Adrenal gland (tissue), 12 donors: ENCODE results near the gene PCED1A. TPM values are rescaled to one million over a fixed set of nuclear protein-coding genes. Genes with fewer than 3 reads are reported as not detected.
"Not testable (repeated sequence)": the region's sequence is repeated elsewhere in the genome, so short reads cannot be mapped to it uniquely, and the experiment has no call there.

Experiments
- DNase-seq, 7 donors: peaks; one replicate each; pipeline ENCODE4 v3.0.0-alpha.2; 2019 to 2020
- H3K27ac ChIP-seq, 5 donors: fragments of 200-600 bp; sonication (generic) in 4 of 5; 1 replicate in 3 of 5; 2 replicates in 2 of 5; pipeline versions ENCODE4 v1.5.1 to v1.8.0; 2016 to 2020; ENCODE audit warnings: mild to moderate bottlenecking in 1 of 5
- H3K27me3 ChIP-seq: fragments of 200-600 bp; 2 replicates; pipeline ENCODE4 v1.8.0; 2021
- H3K36me3 ChIP-seq, 2 donors: fragments of 200-600 bp; replicated peaks in 1 of 2; 1 replicate in 1 of 2; 2 replicates in 1 of 2; pipeline versions ENCODE4 v1.5.1 to v1.8.0; 2018 to 2022
- H3K4me1 ChIP-seq, 2 donors: fragments of 200-600 bp; replicated peaks in 1 of 2; 1 replicate in 1 of 2; 2 replicates in 1 of 2; pipeline versions ENCODE4 v1.5.1 to v1.8.0; 2018 to 2021
- H3K4me3 ChIP-seq, 4 donors: fragments of 200-600 bp; sonication (generic) in 3 of 4; one replicate each; pipeline ENCODE4 v1.5.1; 2016 to 2018
- H3K9me3 ChIP-seq, 3 donors: fragments of 200-600 bp; sonication (generic) in 1 of 3; replicated peaks in 1 of 3; 1 replicate in 2 of 3; 2 replicates in 1 of 3; pipeline versions ENCODE4 v1.5.1 to v1.8.0; 2016 to 2021
- POLR2A ChIP-seq, 2 donors: fragments of 450-650 bp; IDR thresholded peaks; one replicate each; pipeline ENCODE4 v1.6.1; 2017; ENCODE audit warnings: antibody characterized with exemption in 2 of 2, mild to moderate bottlenecking in 2 of 2, moderate library complexity in 1 of 2
- WGBS, 4 donors: extraction: QIAGEN DNeasy Blood & Tissue Kit in 2 of 4; methylation state at CpG; one replicate each; pipeline versions ENCODE4 v1.1.5 to v1.1.7; 2013 to 2017; 5-methylcytosine and 5-hydroxymethylcytosine counted together
- intact Hi-C, 2 donors: fragments of 100-400 bp; cut with DNase I; formaldehyde crosslinking; loops; one replicate each; pipeline versions ENCODE4 v1.14.1 to v1.15.0; 2022 to 2023
- polyA plus RNA-seq, 3 donors: library from polyadenylated mRNA; stranded (reverse); fragments of 200-250 nt in 2 of 3; fragments of 350-450 nt in 1 of 3; fragmentation: Illumina TruSeq in 1 of 3; extraction: RNeasy Lipid Tissue Mini Kit (QIAGEN cat#74804) in 1 of 3; gene quantifications; one replicate each; pipeline ENCODE4 v1.2.3, GENCODE V29; 2013 to 2014
- total RNA-seq, 9 donors: library from RNA; depleted of rRNA in 4 of 9; stranded (reverse); fragments of >200 nt in 4 of 9; fragments of 120-200 nt in 1 of 9; fragmentation: NEBNext Ultra II Directional in 1 of 9; extraction: Animal tissue kit (Norgen Biotek cat#: 25700) in 1 of 9; gene quantifications; one replicate each; pipeline versions ENCODE4 v1.1.0 to v1.2.4, GENCODE V29; 2013 to 2023
- TF ChIP-seq, protein P1 (sequence below), 6 experiments: fragments of 450-650 bp in 4 of 6; fragments of 200-600 bp in 2 of 6; sonication (generic) in 1 of 6; IDR thresholded peaks; 1 replicate in 5 of 6; 2 replicates in 1 of 6; pipeline versions ENCODE4 v1.5.1 to v1.8.0; 2016 to 2021; ENCODE audit warnings: antibody characterized with exemption in 6 of 6, mild to moderate bottlenecking in 2 of 6, moderate library complexity in 1 of 6
- donor health status: healthy with polysubstance abuse.
- donor health status: Bipolar disorder and iron deficiency.
- donor health status: DM: yes; HTN: yes; CAD: no.
- donor health status: DM: no; HTN: no; CAD: no.
- donor health status: DM: no; HTN: no; CAD: no.
- donor health status: DM: yes; HTN: yes; CAD: no.

Gene PCED1A
- total and polyA plus RNA-seq, 12 donors, result 9.6 to 244 (median 46.3) TPM

DNA sequence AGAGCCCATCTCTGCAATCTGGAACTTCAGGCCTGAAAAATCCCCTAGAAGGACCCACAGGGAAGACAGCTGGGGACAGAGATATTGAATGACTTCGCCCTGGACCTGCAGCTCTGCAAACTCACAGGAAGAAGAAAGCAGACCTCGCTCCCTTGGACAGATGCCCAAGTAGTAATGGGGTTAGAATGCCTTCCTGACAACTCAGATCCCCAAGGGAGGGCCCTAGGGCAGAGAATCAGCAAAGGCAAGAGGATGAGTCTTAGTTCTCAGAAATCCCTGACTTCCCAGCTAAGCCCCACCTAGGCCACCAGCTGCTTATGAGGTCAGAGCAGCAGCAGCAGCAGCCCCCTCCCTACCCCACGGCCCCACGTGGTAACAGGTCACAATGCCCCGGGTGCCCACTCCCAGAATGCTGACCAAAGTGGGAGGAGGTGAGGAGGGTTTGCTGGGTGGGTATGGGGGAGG is 25.8 kb downstream of the PCED1A start, which contains the start of gene C20orf141:
C20orf141 (plus strand) TSS at position 401 of the 465 bp plus-strand sequence. CDS start 198 bp downstream, outside the sequence.
- Histone ChIP-seq H3K4me3 (no peak within 1 kb of the TSS), H3K27ac (peak within 1 kb of the TSS in 2 of 5 donors; percentile 44 to 75), H3K9me3 (no peaks in the 10 kb centered on the region), H3K4me1 (peaks cover 0 to 4% of the 10 kb centered on the region in 2 donors), H3K27me3 (no peaks in the 10 kb centered on the region), H3K36me3 (no peaks in the 10 kb centered on the region)
- intact Hi-C loops, result no loop called here
- WGBS, 4 donors, result 39 to 57% (median 42%) methylated on average over 2 to 5 of the region's 5 CpGs
- TF ChIP-seq, protein P1, sequence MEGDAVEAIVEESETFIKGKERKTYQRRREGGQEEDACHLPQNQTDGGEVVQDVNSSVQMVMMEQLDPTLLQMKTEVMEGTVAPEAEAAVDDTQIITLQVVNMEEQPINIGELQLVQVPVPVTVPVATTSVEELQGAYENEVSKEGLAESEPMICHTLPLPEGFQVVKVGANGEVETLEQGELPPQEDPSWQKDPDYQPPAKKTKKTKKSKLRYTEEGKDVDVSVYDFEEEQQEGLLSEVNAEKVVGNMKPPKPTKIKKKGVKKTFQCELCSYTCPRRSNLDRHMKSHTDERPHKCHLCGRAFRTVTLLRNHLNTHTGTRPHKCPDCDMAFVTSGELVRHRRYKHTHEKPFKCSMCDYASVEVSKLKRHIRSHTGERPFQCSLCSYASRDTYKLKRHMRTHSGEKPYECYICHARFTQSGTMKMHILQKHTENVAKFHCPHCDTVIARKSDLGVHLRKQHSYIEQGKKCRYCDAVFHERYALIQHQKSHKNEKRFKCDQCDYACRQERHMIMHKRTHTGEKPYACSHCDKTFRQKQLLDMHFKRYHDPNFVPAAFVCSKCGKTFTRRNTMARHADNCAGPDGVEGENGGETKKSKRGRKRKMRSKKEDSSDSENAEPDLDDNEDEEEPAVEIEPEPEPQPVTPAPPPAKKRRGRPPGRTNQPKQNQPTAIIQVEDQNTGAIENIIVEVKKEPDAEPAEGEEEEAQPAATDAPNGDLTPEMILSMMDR (IDR thresholded peaks at IDR 0.05), result no peak
- TF ChIP-seq POLR2A (IDR thresholded peaks at IDR 0.05), result no peak
- DNase-seq, result peak in 6 of 7 donors; percentile 43 to 77 (median 60)

DNA sequence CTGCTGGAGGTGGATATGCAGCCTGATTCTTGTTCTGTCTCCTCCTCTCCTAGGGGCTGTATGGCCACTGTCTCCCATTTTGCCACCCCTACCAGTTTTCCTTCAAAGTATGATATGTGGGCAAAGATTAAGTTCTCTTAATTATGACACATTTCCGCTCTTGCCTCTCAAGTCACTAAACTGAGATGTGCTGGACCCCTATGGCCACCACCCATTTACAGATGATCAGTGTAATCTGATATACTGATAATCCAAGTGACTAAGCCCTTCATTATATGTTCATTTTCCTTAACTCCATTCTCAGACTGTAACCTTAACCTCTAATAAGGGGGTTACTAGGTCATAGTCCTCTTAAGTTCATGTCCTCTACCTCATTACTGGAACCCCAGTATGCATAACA is 26.4 kb downstream of the PCED1A start:
- Histone ChIP-seq H3K9me3 (no peaks in the 10 kb centered on the region), H3K4me1 (peaks cover 0 to 4% of the 10 kb centered on the region in 2 donors), H3K4me3 (no peak overlapping the region), H3K27ac (peak overlapping the region in 1 of 5 donors; percentile 75), H3K36me3 (no peaks in the 10 kb centered on the region), H3K27me3 (no peaks in the 10 kb centered on the region)
- TF ChIP-seq, protein P1 (IDR thresholded peaks at IDR 0.05), result no peak
- no peak for TF ChIP-seq POLR2A (IDR thresholded peaks at IDR 0.05)
- peak in 1 of 7 donors; percentile 13 for DNase-seq
- WGBS, 4 donors, result 87 to 100% (median 96%) methylated on average over 1 of the region's 1 CpG
- intact Hi-C loops, result no loop called here

GRCh38 chr20:2812189-2812588 is 28.3 kb downstream of the PCED1A start:
- WGBS, 4 donors, result 60 to 91% (median 76%) methylated on average over 3 of the region's 3 CpGs
- no peak overlapping the region for H3K4me3 ChIP-seq
- intact Hi-C loops, result no loop called here
- H3K36me3 ChIP-seq, result no peaks in the 10 kb centered on the region
- H3K4me1 ChIP-seq, result peaks cover 0 to 4% of the 10 kb centered on the region in 2 donors
- H3K27ac ChIP-seq, result no peak overlapping the region
- no peak for DNase-seq
- H3K27me3 ChIP-seq, result no peaks in the 10 kb centered on the region
- no peak for TF ChIP-seq POLR2A (IDR thresholded peaks at IDR 0.05)
- TF ChIP-seq, protein P1 (IDR thresholded peaks at IDR 0.05), result no peak
- H3K9me3 ChIP-seq, result no peaks in the 10 kb centered on the region

GRCh38 chr20:2809690-2810089 is 30.8 kb downstream of the PCED1A start:
- no peaks in the 10 kb centered on the region for H3K36me3 ChIP-seq
- intact Hi-C loops, result no loop called here
- H3K27me3 ChIP-seq, result peaks cover 8% of the 10 kb centered on the region
- no peak overlapping the region for H3K27ac ChIP-seq
- H3K9me3 ChIP-seq, result no peaks in the 10 kb centered on the region
- 76 to 89% (median 87%) methylated on average over 10 of the region's 10 CpGs for WGBS, 4 donors
- TF ChIP-seq, protein P1 (IDR thresholded peaks at IDR 0.05), result no peak
- TF ChIP-seq POLR2A (IDR thresholded peaks at IDR 0.05), result no peak
- H3K4me1 ChIP-seq, result no peaks in the 10 kb centered on the region
- no peak overlapping the region for H3K4me3 ChIP-seq
- DNase-seq, result no peak

DNA sequence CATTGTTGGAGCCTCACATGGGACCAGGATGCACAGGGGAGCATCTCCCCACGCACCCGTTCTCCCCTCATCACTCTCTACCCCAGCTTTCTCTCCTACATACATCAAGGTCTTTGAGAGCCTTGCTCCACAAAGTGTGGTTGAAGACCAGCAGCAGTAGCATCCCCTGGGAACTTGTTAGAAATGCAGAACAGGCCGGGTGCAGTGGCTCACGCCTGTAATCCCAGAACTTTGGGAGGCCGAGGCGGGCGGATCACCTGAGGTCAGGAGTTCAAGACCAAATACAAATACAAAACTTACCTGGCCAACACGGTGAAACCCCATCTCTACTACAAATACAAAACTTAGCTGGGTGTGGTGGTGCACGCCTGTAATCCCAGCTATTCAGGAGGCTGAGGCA is 32.5 kb downstream of the PCED1A start:
- DNase-seq, H3K36me3 ChIP-seq, H3K27ac ChIP-seq, intact Hi-C loops, H3K9me3 ChIP-seq, H3K4me1 ChIP-seq, H3K4me3 ChIP-seq, H3K27me3 ChIP-seq: not testable (repeated sequence)
- 71 to 91% (median 77%) methylated on average over 5 to 9 of the region's 9 CpGs for WGBS, 4 donors
